ENCODE data around the gene SLC22A8.

The SLC22A8 gene

GRCh38 chr11:62988276-62988675 is 27.4 kb downstream of the SLC22A8 start:
- Histone ChIP-seq H2AK5ac (ENCODE audit: low read length, severe bottlenecking) (no peak overlapping the region), H3K14ac (ENCODE audit: low read length in 2 of 2) (no peak overlapping the region), H3K4ac (ENCODE audit: low read depth in 1 of 2, low read length in 2 of 2) (no peak overlapping the region), H4K91ac (ENCODE audit: low read length) (no peak overlapping the region), H3K9me3 (ENCODE audit: control insufficient read depth, low read length) (no peaks in the 10 kb centered on the region), H2BK5ac (ENCODE audit: low read depth, low read length, poor library complexity, severe bottlenecking) (no peak overlapping the region), H3K9ac (ENCODE audit: low read length) (no peak overlapping the region), H3K23ac (ENCODE audit: low read length in 2 of 2) (no peak overlapping the region), H3K4me1 (ENCODE audit: control insufficient read depth, insufficient read depth, low read depth, low read length) (no peaks in the 10 kb centered on the region), H2BK15ac (ENCODE audit: low read depth, poor library complexity, severe bottlenecking) (no peak overlapping the region), H3K4me3 (ENCODE audit: insufficient read depth in 1 of 2, low read depth in 1 of 2, low read length in 2 of 2) (no peak overlapping the region), H3K79me1 (replicated peaks; ENCODE audit: low read length, poor library complexity, severe bottlenecking) (no peaks in the 10 kb centered on the region), H4K8ac (ENCODE audit: low read length) (no peak overlapping the region), H2BK120ac (ENCODE audit: low read depth, low read length) (no peak overlapping the region), H2AFZ (ENCODE audit: low read depth, low read length) (no peak overlapping the region), H3K27me3 (ENCODE audit: control insufficient read depth in 1 of 2, insufficient read depth in 1 of 2, low read length in 2 of 2) (peaks cover 26 to 59% of the 10 kb centered on the region in 2 experiments), H3K27ac (ENCODE audit: low read length, poor library complexity, severe bottlenecking) (no peak overlapping the region), H3K36me3 (ENCODE audit: control insufficient read depth in 1 of 2, insufficient read depth in 2 of 2, low read depth in 1 of 2, low read length in 2 of 2) (no peaks in the 10 kb centered on the region), H2BK12ac (ENCODE audit: low read length in 2 of 2) (no peak overlapping the region), H3K18ac (ENCODE audit: low read depth in 1 of 2, low read length in 2 of 2) (no peak overlapping the region), H3K4me2 (ENCODE audit: low read length, poor library complexity, severe bottlenecking) (no peak overlapping the region)
- WGBS: 71% methylated on average over 3 of the region's 5 CpGs
- DNase-seq: no peak

DNA sequence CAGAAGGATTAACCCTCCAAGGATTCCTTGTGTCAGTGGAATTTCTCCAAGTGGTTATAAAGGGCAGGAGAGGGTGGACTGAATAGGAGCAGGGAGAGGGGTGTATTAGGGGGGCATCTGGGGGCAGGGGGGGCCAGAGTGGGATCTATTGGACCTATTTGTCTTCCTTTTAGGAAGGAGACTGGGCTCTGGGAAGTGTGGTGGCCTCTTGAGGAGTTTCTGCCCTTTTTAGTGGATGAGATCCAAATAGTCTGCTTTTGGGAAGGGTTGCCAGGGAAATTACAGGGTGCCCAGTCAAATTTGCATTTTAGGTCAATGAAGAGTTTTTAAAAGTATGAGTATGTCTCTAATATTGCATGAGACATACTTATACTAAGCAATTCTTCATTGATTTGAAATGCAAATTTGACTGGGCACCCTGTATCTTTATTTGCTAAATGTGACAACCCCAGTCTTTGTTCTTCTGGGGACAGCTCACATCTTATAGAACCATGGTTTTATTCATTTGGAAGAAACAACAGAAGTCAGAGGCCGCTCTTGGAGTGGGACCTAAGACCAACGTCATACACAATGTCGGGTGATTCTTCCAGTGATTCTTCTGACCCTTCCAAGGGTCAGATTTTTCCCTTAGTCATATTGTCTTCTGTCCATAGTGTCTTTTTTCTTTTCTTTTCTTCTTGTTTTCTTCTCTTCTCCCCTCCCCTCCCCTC is 30.4 kb downstream of the SLC22A8 start:
- Histone ChIP-seq H3K27me3 (ENCODE audit: control insufficient read depth in 1 of 2, insufficient read depth in 1 of 2, low read length in 2 of 2) (peaks cover 16 to 46% of the 10 kb centered on the region in 2 experiments), H3K4me2 (ENCODE audit: low read length, poor library complexity, severe bottlenecking) (no peak overlapping the region), H3K4me3 (ENCODE audit: insufficient read depth in 1 of 2, low read depth in 1 of 2, low read length in 2 of 2) (no peak overlapping the region), H2AK5ac (ENCODE audit: low read length, severe bottlenecking) (no peak overlapping the region), H3K36me3 (ENCODE audit: control insufficient read depth in 1 of 2, insufficient read depth in 2 of 2, low read depth in 1 of 2, low read length in 2 of 2) (no peaks in the 10 kb centered on the region), H3K9me3 (ENCODE audit: control insufficient read depth, low read length) (no peaks in the 10 kb centered on the region), H2BK5ac (ENCODE audit: low read depth, low read length, poor library complexity, severe bottlenecking) (no peak overlapping the region), H3K18ac (ENCODE audit: low read depth in 1 of 2, low read length in 2 of 2) (no peak overlapping the region), H2BK12ac (ENCODE audit: low read length in 2 of 2) (no peak overlapping the region), H3K9ac (ENCODE audit: low read length) (no peak overlapping the region), H2BK120ac (ENCODE audit: low read depth, low read length) (no peak overlapping the region), H3K4ac (ENCODE audit: low read depth in 1 of 2, low read length in 2 of 2) (no peak overlapping the region), H4K8ac (ENCODE audit: low read length) (no peak overlapping the region), H2BK15ac (ENCODE audit: low read depth, poor library complexity, severe bottlenecking) (no peak overlapping the region), H3K79me1 (replicated peaks; ENCODE audit: low read length, poor library complexity, severe bottlenecking) (no peaks in the 10 kb centered on the region), H3K14ac (ENCODE audit: low read length in 2 of 2) (no peak overlapping the region), H3K27ac (ENCODE audit: low read length, poor library complexity, severe bottlenecking) (no peak overlapping the region), H3K4me1 (ENCODE audit: control insufficient read depth, insufficient read depth, low read depth, low read length) (no peaks in the 10 kb centered on the region), H4K91ac (ENCODE audit: low read length) (no peak overlapping the region), H2AFZ (ENCODE audit: low read depth, low read length) (no peak overlapping the region), H3K23ac (ENCODE audit: low read length in 2 of 2) (no peak overlapping the region)
- DNase-seq: no peak
- 89% methylated on average over 3 of the region's 3 CpGs for WGBS

GRCh38 chr11:62984451-62984991 is 31.1 kb downstream of the SLC22A8 start, which contains the start of gene SLC22A6:
SLC22A6 (minus strand) TSS chr11:62984967; CDS start chr11:62984690, 277 bp downstream.
- Histone ChIP-seq H3K4me2 (ENCODE audit: low read length, poor library complexity, severe bottlenecking) (no peak within 1 kb of the TSS), H3K27ac (ENCODE audit: low read length, poor library complexity, severe bottlenecking) (no peak within 1 kb of the TSS), H3K23ac (ENCODE audit: low read length in 2 of 2) (no peak within 1 kb of the TSS), H4K91ac (ENCODE audit: low read length) (no peak within 1 kb of the TSS), H4K8ac (ENCODE audit: low read length) (no peak within 1 kb of the TSS), H2BK12ac (ENCODE audit: low read length in 2 of 2) (no peak within 1 kb of the TSS), H3K27me3 (ENCODE audit: control insufficient read depth in 1 of 2, insufficient read depth in 1 of 2, low read length in 2 of 2) (peaks cover 16 to 43% of the 10 kb centered on the region in 2 experiments), H2BK120ac (ENCODE audit: low read depth, low read length) (no peak within 1 kb of the TSS), H3K79me1 (replicated peaks; ENCODE audit: low read length, poor library complexity, severe bottlenecking) (no peaks in the 10 kb centered on the region), H2AFZ (ENCODE audit: low read depth, low read length) (no peak within 1 kb of the TSS), H2AK5ac (ENCODE audit: low read length, severe bottlenecking) (no peak within 1 kb of the TSS), H3K36me3 (ENCODE audit: control insufficient read depth in 1 of 2, insufficient read depth in 2 of 2, low read depth in 1 of 2, low read length in 2 of 2) (no peaks in the 10 kb centered on the region), H3K4ac (ENCODE audit: low read depth in 1 of 2, low read length in 2 of 2) (no peak within 1 kb of the TSS), H3K9me3 (ENCODE audit: control insufficient read depth, low read length) (no peaks in the 10 kb centered on the region), H3K4me3 (ENCODE audit: insufficient read depth in 1 of 2, low read depth in 1 of 2, low read length in 2 of 2) (no peak within 1 kb of the TSS), H3K18ac (ENCODE audit: low read depth in 1 of 2, low read length in 2 of 2) (no peak within 1 kb of the TSS), H3K14ac (ENCODE audit: low read length in 2 of 2) (no peak within 1 kb of the TSS), H2BK5ac (ENCODE audit: low read depth, low read length, poor library complexity, severe bottlenecking) (no peak within 1 kb of the TSS), H2BK15ac (ENCODE audit: low read depth, poor library complexity, severe bottlenecking) (no peak within 1 kb of the TSS), H3K4me1 (ENCODE audit: control insufficient read depth, insufficient read depth, low read depth, low read length) (no peaks in the 10 kb centered on the region), H3K9ac (ENCODE audit: low read length) (no peak within 1 kb of the TSS)
- no peak for DNase-seq
- WGBS: 79% methylated on average over 13 of the region's 14 CpGs

DNA sequence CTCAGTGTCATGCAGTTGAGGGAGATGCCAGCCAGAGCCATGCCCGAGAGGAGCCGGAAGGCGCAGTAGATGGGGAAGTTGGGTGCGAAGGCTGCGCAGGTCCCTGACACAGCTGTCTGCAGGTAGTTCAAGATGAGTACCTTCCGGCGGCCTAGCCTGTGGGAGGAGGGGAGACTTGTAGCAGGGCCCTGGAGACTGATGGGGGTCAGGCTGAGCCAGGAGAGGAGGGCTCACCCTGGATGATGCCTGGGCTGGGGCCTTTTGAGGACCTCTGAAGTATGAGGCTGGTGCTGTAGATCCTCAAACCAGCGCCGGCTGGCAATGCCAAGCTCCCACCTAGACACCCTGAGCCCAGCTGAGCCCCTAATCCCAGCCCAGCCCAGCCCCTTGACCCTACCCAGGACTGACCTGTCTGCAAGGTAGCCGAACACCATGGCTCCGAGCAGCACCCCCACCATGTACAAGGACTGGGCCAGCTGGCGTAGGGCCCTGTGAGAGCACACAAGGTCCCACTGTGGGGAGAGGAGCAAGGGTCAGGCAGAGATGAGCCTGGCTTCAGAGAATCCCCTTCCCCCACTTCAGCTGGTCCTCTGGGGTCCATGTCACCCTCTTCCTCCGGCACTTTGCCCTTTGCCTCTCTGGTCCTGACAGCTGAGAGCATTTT is 32.0 kb downstream of the SLC22A8 start:
- Histone ChIP-seq H3K4ac (ENCODE audit: low read depth in 1 of 2, low read length in 2 of 2) (no peak overlapping the region), H3K23ac (ENCODE audit: low read length in 2 of 2) (no peak overlapping the region), H3K18ac (ENCODE audit: low read depth in 1 of 2, low read length in 2 of 2) (no peak overlapping the region), H4K8ac (ENCODE audit: low read length) (no peak overlapping the region), H2AFZ (ENCODE audit: low read depth, low read length) (no peak overlapping the region), H3K4me2 (ENCODE audit: low read length, poor library complexity, severe bottlenecking) (no peak overlapping the region), H3K4me3 (ENCODE audit: insufficient read depth in 1 of 2, low read depth in 1 of 2, low read length in 2 of 2) (no peak overlapping the region), H4K91ac (ENCODE audit: low read length) (no peak overlapping the region), H2BK12ac (ENCODE audit: low read length in 2 of 2) (no peak overlapping the region), H3K36me3 (ENCODE audit: control insufficient read depth in 1 of 2, insufficient read depth in 2 of 2, low read depth in 1 of 2, low read length in 2 of 2) (no peaks in the 10 kb centered on the region), H2BK15ac (ENCODE audit: low read depth, poor library complexity, severe bottlenecking) (no peak overlapping the region), H2BK120ac (ENCODE audit: low read depth, low read length) (no peak overlapping the region), H3K9ac (ENCODE audit: low read length) (no peak overlapping the region), H3K14ac (ENCODE audit: low read length in 2 of 2) (no peak overlapping the region), H3K79me1 (replicated peaks; ENCODE audit: low read length, poor library complexity, severe bottlenecking) (no peaks in the 10 kb centered on the region), H3K27me3 (ENCODE audit: control insufficient read depth in 1 of 2, insufficient read depth in 1 of 2, low read length in 2 of 2) (peaks cover 16 to 39% of the 10 kb centered on the region in 2 experiments), H2BK5ac (ENCODE audit: low read depth, low read length, poor library complexity, severe bottlenecking) (no peak overlapping the region), H3K9me3 (ENCODE audit: control insufficient read depth, low read length) (no peaks in the 10 kb centered on the region), H3K27ac (ENCODE audit: low read length, poor library complexity, severe bottlenecking) (no peak overlapping the region), H2AK5ac (ENCODE audit: low read length, severe bottlenecking) (no peak overlapping the region), H3K4me1 (ENCODE audit: control insufficient read depth, insufficient read depth, low read depth, low read length) (no peaks in the 10 kb centered on the region)
- 82% methylated on average over 13 of the region's 13 CpGs for WGBS
- DNase-seq: no peak
